Measurements from ENCODE around the gene ARMC9.

The ARMC9 gene

DNA sequence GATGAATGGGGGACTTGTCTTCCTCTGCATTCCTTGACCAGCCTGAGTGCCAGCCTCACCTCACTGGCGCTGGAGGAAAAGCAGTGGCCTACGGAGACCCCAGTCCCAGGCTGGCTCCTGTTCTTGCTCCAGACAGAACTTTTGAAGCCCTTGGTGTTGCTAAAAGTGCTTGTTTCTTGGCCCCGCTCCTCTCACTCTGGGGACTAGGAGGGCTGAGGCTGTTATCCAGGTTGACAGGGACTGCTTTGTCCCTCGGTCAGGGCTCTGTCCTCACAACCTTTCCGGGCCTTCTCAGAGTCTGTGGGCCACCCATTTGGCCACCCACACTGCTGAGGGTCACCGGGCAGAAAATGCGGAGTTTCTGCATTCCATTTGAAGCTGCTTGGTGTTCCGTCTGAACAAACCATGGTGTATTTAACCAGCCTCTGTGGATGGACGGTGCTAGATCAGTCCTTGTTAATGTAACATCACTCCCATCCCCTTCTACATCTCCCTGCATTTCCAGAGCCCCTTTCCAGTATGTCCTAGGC, 222.7 kb downstream of the ARMC9 start:
- no peak for DNase-seq (ENCODE audit: low spot score)

GRCh38 chr2:231422056-231422455, 223.6 kb downstream of the ARMC9 start:
- DNase-seq (ENCODE audit: low spot score): no peak

DNA sequence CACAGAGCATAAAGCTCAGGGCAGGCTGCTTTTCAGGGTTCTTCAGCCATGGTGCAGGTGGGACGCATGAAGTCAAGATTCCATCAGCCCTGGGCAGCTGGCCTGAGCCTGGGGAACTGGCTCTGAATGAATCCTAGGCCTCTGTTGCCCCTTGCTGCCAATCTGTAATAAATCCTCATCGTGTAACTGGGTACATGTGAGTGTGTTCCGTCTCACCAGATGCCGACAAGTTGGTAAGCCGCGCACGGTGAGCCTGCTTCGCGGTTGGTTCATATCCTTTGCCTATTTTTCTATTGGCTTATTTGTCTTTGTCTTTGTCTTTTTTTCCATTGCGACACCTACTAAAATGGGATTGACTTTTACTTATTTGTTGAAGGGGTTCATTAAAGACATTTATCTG, 224.7 kb downstream of the ARMC9 start:
- no peak for DNase-seq (ENCODE audit: low spot score)

Data from AG08396 (cell line).